GM12878 (cell line): ENCODE data around the gene ITPKA. TPM values are rescaled to one million over a fixed set of nuclear protein-coding genes. Genes with fewer than 3 reads are reported as not detected.

Experiments used
- ATAC-seq: fragments of 200-7000 bp; cut with Tn5 transposase; 3 replicates; pipeline ENCODE4 v1.9.1; 2020; ENCODE audit warnings: mild to moderate bottlenecking, moderate library complexity
- BruUV-seq: library from RNA; stranded (reverse); fragments of 400-500 nt; replicated peaks from 2 replicates; lab custom pipeline; 2021; lab: Mats Ljungman, UMichigan
- CTCF ChIA-PET: fragments of 300-600 bp; sonication (Branson Sonifier 250); formaldehyde crosslinking; extraction: SDS; loops from one replicate; lab custom pipeline; 2021; ENCODE audit warnings: inconsistent platforms; lab: Yijun Ruan, JAX
- POLR2A ChIA-PET: fragments of 350-600 bp; formaldehyde crosslinking; extraction: SDS; loops from one replicate; lab custom pipeline; 2021; ENCODE audit warnings: inconsistent platforms; lab: Charles Lee
- RAD21 ChIA-PET: fragments of 300-600 bp; sonication (Branson Sonifier 250); formaldehyde crosslinking; loops from one replicate; lab custom pipeline; 2023; ENCODE audit warnings: antibody characterized with exemption; ENCODE audit not compliant: unreplicated experiment; lab: Charles Lee
- SMC1A ChIA-PET: fragments of 300-600 bp; sonication (Branson Sonifier 250); formaldehyde crosslinking; loops from one replicate; lab custom pipeline; 2023; ENCODE audit not compliant: unreplicated experiment, uncharacterized antibody; lab: Charles Lee
- DNase-seq: peaks from one replicate; pipeline ENCODE4 v3.0.0-alpha.2; 2011; ENCODE audit warnings: low read depth, low spot score
- FAIRE-seq: peaks from 3 replicates; lab custom pipeline; 2011; peaks lifted over from hg19 to GRCh38; lab: Jason Lieb, UNC
- H2AFZ ChIP-seq: 2 replicates; pipeline ENCODE4 v1.6.0; 2011; ENCODE audit warnings: low read depth, low read length, control low read depth; ENCODE audit not compliant: control insufficient read depth
- H3K27ac ChIP-seq: 2 replicates; pipeline ENCODE4 v1.5.1; 2011; ENCODE audit warnings: control low read depth; ENCODE audit not compliant: control insufficient read depth, insufficient read depth
- H3K27me3 ChIP-seq, 2 experiments: replicated peaks in 1 of 2; 2 replicates each; pipeline versions ENCODE4 v1.6.0 to v1.6.1; 2011; ENCODE audit warnings: low read length in 1 of 2; ENCODE audit not compliant: control insufficient read depth in 2 of 2, insufficient read depth in 2 of 2
- H3K36me3 ChIP-seq, 2 experiments: 2 replicates each; pipeline ENCODE4 v1.5.1; 2011; ENCODE audit warnings: low read length in 1 of 2; ENCODE audit not compliant: control insufficient read depth in 2 of 2, insufficient read depth in 2 of 2
- H3K4me1 ChIP-seq: 2 replicates; pipeline ENCODE4 v1.6.1; 2011; ENCODE audit warnings: mild to moderate bottlenecking, low read length, moderate library complexity, mixed read lengths; ENCODE audit not compliant: control insufficient read depth, insufficient read depth
- H3K4me2 ChIP-seq: 2 replicates; pipeline ENCODE4 v1.6.0; 2011; ENCODE audit warnings: control low read depth; ENCODE audit not compliant: control insufficient read depth, insufficient read depth
- H3K4me3 ChIP-seq: fragments of 200-600 bp; sonication (generic); 2 replicates; pipeline ENCODE4 v1.5.1; 2016
- H3K79me2 ChIP-seq: 2 replicates; pipeline ENCODE4 v1.6.0; 2011; ENCODE audit warnings: low read length; ENCODE audit not compliant: control insufficient read depth, insufficient read depth
- H3K9ac ChIP-seq: 2 replicates; pipeline ENCODE4 v1.8.0; 2011; ENCODE audit warnings: low read length, control low read depth, mixed read lengths; ENCODE audit not compliant: control insufficient read depth, insufficient read depth
- H3K9me3 ChIP-seq: replicated peaks from 3 replicates; pipeline ENCODE4 v1.5.1; 2011; ENCODE audit warnings: mild to moderate bottlenecking, low read length; ENCODE audit not compliant: control insufficient read depth, insufficient read depth
- H4K20me1 ChIP-seq: 2 replicates; pipeline ENCODE4 v1.6.0; 2011; ENCODE audit not compliant: control insufficient read depth, insufficient read depth
- EZH2 ChIP-seq: IDR thresholded peaks from 2 replicates; pipeline ENCODE4 v1.6.1; 2012; ENCODE audit warnings: low read depth, mild to moderate bottlenecking, control low read depth, inconsistent platforms, low read length, borderline replicate concordance; ENCODE audit not compliant: control insufficient read depth
- FOXK2 ChIP-seq: fragments of 450-650 bp; IDR thresholded peaks from 2 replicates; pipeline ENCODE4 v1.6.1; 2017; ENCODE audit warnings: mild to moderate bottlenecking, moderate library complexity
- LARP7 ChIP-seq: fragments of 450-650 bp; IDR thresholded peaks from 2 replicates; pipeline ENCODE4 v1.6.1; 2017; ENCODE audit warnings: mild to moderate bottlenecking
- RFX5 ChIP-seq: IDR thresholded peaks from 2 replicates; pipeline ENCODE4 v1.6.1; 2011; ENCODE audit warnings: low read depth, low read length, improper control_type of control experiment
- SP1 ChIP-seq: IDR thresholded peaks from one replicate; pipeline ENCODE4 v1.6.1; 2011; ENCODE audit warnings: low read depth, low read length
- SUZ12 ChIP-seq: fragments of 200-600 bp; sonication (generic); IDR thresholded peaks from one replicate; pipeline ENCODE4 v1.6.1; 2018; ENCODE audit warnings: antibody characterized with exemption, mild to moderate bottlenecking; ENCODE audit not compliant: unreplicated experiment
- ZZZ3 ChIP-seq: IDR thresholded peaks from 2 replicates; pipeline ENCODE4 v1.6.1; 2011; ENCODE audit warnings: low read depth; ENCODE audit not compliant: control insufficient read depth, insufficient read length
- WGBS: methylation state at CpG from one replicate; pipeline ENCODE4 v1.1.6; 2016; ENCODE audit warnings: low lambda C conversion rate; ENCODE audit not compliant: insufficient replicate concordance, insufficient coverage; ENCODE audit errors: missing lambda C conversion rate; 5-methylcytosine and 5-hydroxymethylcytosine counted together
- in situ Hi-C: fragments of 300-500 bp; cut with MboI; formaldehyde crosslinking; loops from 9 replicates; pipeline ENCODE4 v1.14.3; 2018; ENCODE audit warnings: mixed read lengths
- intact Hi-C: fragments of 100-400 bp; cut with micrococcal nuclease; formaldehyde crosslinking; loops from one replicate; pipeline ENCODE4 v1.14.2; 2022; ENCODE audit not compliant: unreplicated experiment
- polyA plus RNA-seq, 11 experiments: library from polyadenylated mRNA; depleted of rRNA in 4 of 11; unstranded in 6 of 11; stranded (reverse) in 5 of 11; fragments of >200 nt; fragmentation: Nextera tagmentation in 4 of 11; fragmentation: Illumina TruSeq in 1 of 11; extraction: Ambion mirVana in 4 of 11; extraction: Trizol in 1 of 11; gene quantifications; 1 replicate in 1 of 11; 2 replicates in 10 of 11; pipeline versions ENCODE4 v1.2.1 to v1.2.3, GENCODE V29; 2011 to 2016; ENCODE audit warnings: inconsistent platforms in 2 of 11, missing spikeins in 2 of 11, low read depth in 1 of 11
- total RNA-seq, 4 experiments: library from RNA; depleted of rRNA in 3 of 4; stranded (reverse); fragments of >200 nt in 3 of 4; fragmentation: Illumina TruSeq in 1 of 4; extraction: Trizol in 1 of 4; gene quantifications; 2 replicates each; pipeline versions ENCODE4 v1.2.1 to v1.2.3, GENCODE V29; 2013 to 2021
- TF ChIP-seq, protein P1 (sequence below): IDR thresholded peaks from 2 replicates; pipeline ENCODE4 v1.6.1; 2011; ENCODE audit warnings: low read depth, mild to moderate bottlenecking, low read length, moderate library complexity, borderline replicate concordance; ENCODE audit errors: extremely low read depth
- TF ChIP-seq, protein P2 (sequence below): fragments of 150-350 bp; IDR thresholded peaks from 2 replicates; pipeline ENCODE4 v1.6.1; 2014; ENCODE audit warnings: mild to moderate bottlenecking, low read depth, low read length
- TF ChIP-seq, protein P3 (sequence below): fragments of 450-650 bp; IDR thresholded peaks from 2 replicates; pipeline ENCODE4 v1.6.1; 2017; ENCODE audit warnings: antibody characterized with exemption, mild to moderate bottlenecking, moderate library complexity
- TF ChIP-seq, protein P4 (sequence below): fragments of 450-650 bp; IDR thresholded peaks from 2 replicates; pipeline ENCODE4 v1.6.1; 2014; ENCODE audit warnings: mild to moderate bottlenecking
- TF ChIP-seq, protein P5 (sequence below): IDR thresholded peaks from 2 replicates; pipeline ENCODE4 v1.6.1; 2011; ENCODE audit warnings: low read depth, low read length, improper control_type of control experiment, borderline replicate concordance
- TF ChIP-seq, protein P6 (sequence below): fragments of 450-650 bp; IDR thresholded peaks from 2 replicates; pipeline ENCODE4 v1.6.1; 2017; ENCODE audit warnings: mild to moderate bottlenecking, moderate library complexity

Gene ITPKA
- total and polyA plus RNA-seq, 10 of the 15 experiments (the other 5 are each of a cell fraction or from before 2014, with no cell fraction given), result 0.04 to 1.5 (median 0.49) TPM; not detected in 1

DNA sequence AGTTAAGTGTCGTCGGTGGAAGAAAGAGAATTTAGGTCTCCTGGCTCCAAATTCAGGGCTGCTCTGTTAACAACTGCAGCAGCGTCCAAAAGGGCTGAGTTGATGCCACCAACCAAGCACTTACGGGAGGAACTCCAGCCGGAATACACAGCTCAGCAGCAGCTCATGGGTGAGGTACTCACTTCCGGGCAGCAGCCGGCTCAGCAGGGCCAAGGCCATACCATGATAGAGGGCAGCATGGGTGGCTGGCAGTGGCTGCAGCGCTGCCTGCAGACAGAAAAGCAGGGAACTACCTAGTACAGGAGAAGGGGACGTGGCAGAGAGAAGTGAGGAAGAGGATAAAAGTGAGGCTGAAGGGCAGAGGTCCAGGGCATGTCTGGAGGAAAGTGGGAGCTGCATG, 27.9 kb downstream of the ITPKA start:
- SMC1A ChIA-PET, result no interaction called here
- no peak overlapping the region for H3K4me3 ChIP-seq
- H4K20me1 ChIP-seq, result no peaks in the 10 kb centered on the region
- intact Hi-C loops, result no loop called here
- H3K27ac ChIP-seq, result no peak overlapping the region
- in situ Hi-C loops, result no loop called here
- H3K36me3 ChIP-seq, result peaks cover 0 to 5% of the 10 kb centered on the region in 2 experiments; a peak in 2 of 4 replicates
- 95% methylated on average over 9 of the region's 9 CpGs for WGBS
- RAD21 ChIA-PET, result no interaction called here
- POLR2A ChIA-PET, result no interaction called here
- no peaks in the 10 kb centered on the region for H3K79me2 ChIP-seq
- no TSS peak for BruUV-seq
- CTCF ChIA-PET, result no interaction called here
- H3K4me1 ChIP-seq, result no peaks in the 10 kb centered on the region
- H3K27me3 ChIP-seq, result no peaks in the 10 kb centered on the region
- DNase-seq (no peak), ATAC-seq (no peak), FAIRE-seq (no peak)
- H3K9me3 ChIP-seq, result no peaks in the 10 kb centered on the region
- H2AFZ ChIP-seq, result no peak overlapping the region
- H3K4me2 ChIP-seq, result no peak overlapping the region
- H3K9ac ChIP-seq, result no peak overlapping the region
- TF ChIP-seq ZZZ3 (no peak), RFX5 (no peak), FOXK2 (no peak), SP1 (no peak), SUZ12 (no peak), LARP7 (no peak), EZH2 (no peak)
- TF ChIP-seq, protein P1, sequence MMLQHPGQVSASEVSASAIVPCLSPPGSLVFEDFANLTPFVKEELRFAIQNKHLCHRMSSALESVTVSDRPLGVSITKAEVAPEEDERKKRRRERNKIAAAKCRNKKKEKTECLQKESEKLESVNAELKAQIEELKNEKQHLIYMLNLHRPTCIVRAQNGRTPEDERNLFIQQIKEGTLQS, result no peak
- TF ChIP-seq, protein P2, sequence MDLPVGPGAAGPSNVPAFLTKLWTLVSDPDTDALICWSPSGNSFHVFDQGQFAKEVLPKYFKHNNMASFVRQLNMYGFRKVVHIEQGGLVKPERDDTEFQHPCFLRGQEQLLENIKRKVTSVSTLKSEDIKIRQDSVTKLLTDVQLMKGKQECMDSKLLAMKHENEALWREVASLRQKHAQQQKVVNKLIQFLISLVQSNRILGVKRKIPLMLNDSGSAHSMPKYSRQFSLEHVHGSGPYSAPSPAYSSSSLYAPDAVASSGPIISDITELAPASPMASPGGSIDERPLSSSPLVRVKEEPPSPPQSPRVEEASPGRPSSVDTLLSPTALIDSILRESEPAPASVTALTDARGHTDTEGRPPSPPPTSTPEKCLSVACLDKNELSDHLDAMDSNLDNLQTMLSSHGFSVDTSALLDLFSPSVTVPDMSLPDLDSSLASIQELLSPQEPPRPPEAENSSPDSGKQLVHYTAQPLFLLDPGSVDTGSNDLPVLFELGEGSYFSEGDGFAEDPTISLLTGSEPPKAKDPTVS, result no peak
- TF ChIP-seq, protein P3, sequence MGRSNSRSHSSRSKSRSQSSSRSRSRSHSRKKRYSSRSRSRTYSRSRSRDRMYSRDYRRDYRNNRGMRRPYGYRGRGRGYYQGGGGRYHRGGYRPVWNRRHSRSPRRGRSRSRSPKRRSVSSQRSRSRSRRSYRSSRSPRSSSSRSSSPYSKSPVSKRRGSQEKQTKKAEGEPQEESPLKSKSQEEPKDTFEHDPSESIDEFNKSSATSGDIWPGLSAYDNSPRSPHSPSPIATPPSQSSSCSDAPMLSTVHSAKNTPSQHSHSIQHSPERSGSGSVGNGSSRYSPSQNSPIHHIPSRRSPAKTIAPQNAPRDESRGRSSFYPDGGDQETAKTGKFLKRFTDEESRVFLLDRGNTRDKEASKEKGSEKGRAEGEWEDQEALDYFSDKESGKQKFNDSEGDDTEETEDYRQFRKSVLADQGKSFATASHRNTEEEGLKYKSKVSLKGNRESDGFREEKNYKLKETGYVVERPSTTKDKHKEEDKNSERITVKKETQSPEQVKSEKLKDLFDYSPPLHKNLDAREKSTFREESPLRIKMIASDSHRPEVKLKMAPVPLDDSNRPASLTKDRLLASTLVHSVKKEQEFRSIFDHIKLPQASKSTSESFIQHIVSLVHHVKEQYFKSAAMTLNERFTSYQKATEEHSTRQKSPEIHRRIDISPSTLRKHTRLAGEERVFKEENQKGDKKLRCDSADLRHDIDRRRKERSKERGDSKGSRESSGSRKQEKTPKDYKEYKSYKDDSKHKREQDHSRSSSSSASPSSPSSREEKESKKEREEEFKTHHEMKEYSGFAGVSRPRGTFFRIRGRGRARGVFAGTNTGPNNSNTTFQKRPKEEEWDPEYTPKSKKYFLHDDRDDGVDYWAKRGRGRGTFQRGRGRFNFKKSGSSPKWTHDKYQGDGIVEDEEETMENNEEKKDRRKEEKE, result no peak
- TF ChIP-seq, protein P4, sequence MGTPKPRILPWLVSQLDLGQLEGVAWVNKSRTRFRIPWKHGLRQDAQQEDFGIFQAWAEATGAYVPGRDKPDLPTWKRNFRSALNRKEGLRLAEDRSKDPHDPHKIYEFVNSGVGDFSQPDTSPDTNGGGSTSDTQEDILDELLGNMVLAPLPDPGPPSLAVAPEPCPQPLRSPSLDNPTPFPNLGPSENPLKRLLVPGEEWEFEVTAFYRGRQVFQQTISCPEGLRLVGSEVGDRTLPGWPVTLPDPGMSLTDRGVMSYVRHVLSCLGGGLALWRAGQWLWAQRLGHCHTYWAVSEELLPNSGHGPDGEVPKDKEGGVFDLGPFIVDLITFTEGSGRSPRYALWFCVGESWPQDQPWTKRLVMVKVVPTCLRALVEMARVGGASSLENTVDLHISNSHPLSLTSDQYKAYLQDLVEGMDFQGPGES, result no peak
- TF ChIP-seq, protein P5, sequence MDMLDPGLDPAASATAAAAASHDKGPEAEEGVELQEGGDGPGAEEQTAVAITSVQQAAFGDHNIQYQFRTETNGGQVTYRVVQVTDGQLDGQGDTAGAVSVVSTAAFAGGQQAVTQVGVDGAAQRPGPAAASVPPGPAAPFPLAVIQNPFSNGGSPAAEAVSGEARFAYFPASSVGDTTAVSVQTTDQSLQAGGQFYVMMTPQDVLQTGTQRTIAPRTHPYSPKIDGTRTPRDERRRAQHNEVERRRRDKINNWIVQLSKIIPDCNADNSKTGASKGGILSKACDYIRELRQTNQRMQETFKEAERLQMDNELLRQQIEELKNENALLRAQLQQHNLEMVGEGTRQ, result no peak
- TF ChIP-seq, protein P6, sequence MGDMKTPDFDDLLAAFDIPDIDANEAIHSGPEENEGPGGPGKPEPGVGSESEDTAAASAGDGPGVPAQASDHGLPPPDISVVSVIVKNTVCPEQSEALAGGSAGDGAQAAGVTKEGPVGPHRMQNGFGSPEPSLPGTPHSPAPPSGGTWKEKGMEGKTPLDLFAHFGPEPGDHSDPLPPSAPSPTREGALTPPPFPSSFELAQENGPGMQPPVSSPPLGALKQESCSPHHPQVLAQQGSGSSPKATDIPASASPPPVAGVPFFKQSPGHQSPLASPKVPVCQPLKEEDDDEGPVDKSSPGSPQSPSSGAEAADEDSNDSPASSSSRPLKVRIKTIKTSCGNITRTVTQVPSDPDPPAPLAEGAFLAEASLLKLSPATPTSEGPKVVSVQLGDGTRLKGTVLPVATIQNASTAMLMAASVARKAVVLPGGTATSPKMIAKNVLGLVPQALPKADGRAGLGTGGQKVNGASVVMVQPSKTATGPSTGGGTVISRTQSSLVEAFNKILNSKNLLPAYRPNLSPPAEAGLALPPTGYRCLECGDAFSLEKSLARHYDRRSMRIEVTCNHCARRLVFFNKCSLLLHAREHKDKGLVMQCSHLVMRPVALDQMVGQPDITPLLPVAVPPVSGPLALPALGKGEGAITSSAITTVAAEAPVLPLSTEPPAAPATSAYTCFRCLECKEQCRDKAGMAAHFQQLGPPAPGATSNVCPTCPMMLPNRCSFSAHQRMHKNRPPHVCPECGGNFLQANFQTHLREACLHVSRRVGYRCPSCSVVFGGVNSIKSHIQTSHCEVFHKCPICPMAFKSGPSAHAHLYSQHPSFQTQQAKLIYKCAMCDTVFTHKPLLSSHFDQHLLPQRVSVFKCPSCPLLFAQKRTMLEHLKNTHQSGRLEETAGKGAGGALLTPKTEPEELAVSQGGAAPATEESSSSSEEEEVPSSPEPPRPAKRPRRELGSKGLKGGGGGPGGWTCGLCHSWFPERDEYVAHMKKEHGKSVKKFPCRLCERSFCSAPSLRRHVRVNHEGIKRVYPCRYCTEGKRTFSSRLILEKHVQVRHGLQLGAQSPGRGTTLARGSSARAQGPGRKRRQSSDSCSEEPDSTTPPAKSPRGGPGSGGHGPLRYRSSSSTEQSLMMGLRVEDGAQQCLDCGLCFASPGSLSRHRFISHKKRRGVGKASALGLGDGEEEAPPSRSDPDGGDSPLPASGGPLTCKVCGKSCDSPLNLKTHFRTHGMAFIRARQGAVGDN, result no peak
